ENCODE data around the gene NOTUM. TPM values are rescaled to one million over a fixed set of nuclear protein-coding genes. Genes with fewer than 3 reads are reported as not detected.

The NOTUM gene
- total and polyA plus RNA-seq, 2 donors (not counting 3 experiments of a cell fraction or from before 2014, with no cell fraction given) = not detected

DNA sequence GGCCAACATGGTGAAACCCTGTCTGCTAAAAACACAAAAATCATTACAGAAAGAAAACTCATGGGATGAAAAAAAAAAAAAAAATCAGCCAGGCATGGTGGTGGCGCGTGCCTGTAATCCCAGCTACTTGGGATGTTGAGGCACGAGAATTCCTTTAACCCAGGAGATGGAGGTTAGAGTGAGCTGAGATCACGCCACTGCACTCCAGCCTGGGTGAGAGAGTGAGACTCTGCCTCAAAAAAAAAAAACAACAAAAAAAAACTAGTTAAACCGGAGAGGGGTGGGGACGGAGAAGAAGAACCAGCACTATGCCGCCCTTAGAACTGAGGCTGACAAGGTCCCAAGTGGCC is 7.4 kb upstream of the NOTUM start:
- ChIA-PET CTCF (interaction anchor here (1.8 to 2.4 kb wide), 3 partner anchors 9 to 53 kb away, joined by 4 to 7 read pairs (median 6); no protein-coding TSS in a partner anchor), POLR2A (no interaction called here)
- Histone ChIP-seq H3K27ac (ENCODE audit: insufficient read depth, low read depth, low read length) (no peak overlapping the region), H4K20me1 (replicated peaks; ENCODE audit: control insufficient read depth, extremely low read depth, insufficient read depth, low read length) (no peaks in the 10 kb centered on the region), H3K4me3 (replicated peaks in 1 of 3; ENCODE audit: insufficient read depth in 1 of 3, low read depth in 1 of 3, low read length in 3 of 3) (no peak overlapping the region), H3K79me2 (ENCODE audit: control insufficient read depth, insufficient read depth, low read length) (no peaks in the 10 kb centered on the region), H3K4me2 (ENCODE audit: insufficient read depth, low read length) (no peak overlapping the region), H3K9me1 (replicated peaks; ENCODE audit: control insufficient read depth, extremely low read depth, insufficient read depth, low read length) (no peaks in the 10 kb centered on the region), H3K4me1 (ENCODE audit: control insufficient read depth, extremely low read depth, insufficient read depth, low read length) (no peaks in the 10 kb centered on the region), H3K9ac (replicated peaks; ENCODE audit: extremely low read depth, insufficient read depth, low read length) (no peak overlapping the region), H3K27me3 (ENCODE audit: control insufficient read depth in 2 of 2, insufficient read depth in 2 of 2, low read length in 2 of 2) (peaks cover 10% of the 10 kb centered on the region in 2 experiments), H2AFZ (ENCODE audit: low read depth, low read length) (no peak overlapping the region), H3K9me3 (replicated peaks; ENCODE audit: control insufficient read depth, insufficient read depth, low read length) (no peaks in the 10 kb centered on the region), H3K36me3 (ENCODE audit: control insufficient read depth in 2 of 2, extremely low read depth in 1 of 2, insufficient read depth in 2 of 2, low read length in 2 of 2) (no peaks in the 10 kb centered on the region)
- intact Hi-C loops (cut with micrococcal nuclease) = no loop called here
- dilution Hi-C loops (cut with MboI; ENCODE audit: extremely low pct_ligation_motif_present, low sequenced_read_pairs) = no loop called here
- FAIRE-seq = no peak
- TF ChIP-seq EZH2 (IDR thresholded peaks at IDR 0.05; ENCODE audit: borderline replicate concordance, low read depth, low read length, severe bottlenecking) (no peak), CTCF (IDR thresholded peaks at IDR 0.05; ENCODE audit: extremely low read depth in 1 of 2, insufficient read depth in 1 of 2, low read depth in 1 of 2, low read length in 2 of 2) (no peak), POLR2AphosphoS5 (IDR thresholded peaks at IDR 0.05; ENCODE audit: insufficient read depth, low read depth, low read length) (no peak), GATA2 (IDR thresholded peaks at IDR 0.05; ENCODE audit: insufficient read depth, insufficient read length, low read depth, low read length) (no peak)
- DNase-seq (ENCODE audit: low read depth, low spot score) = no peak
- BruUV-seq (replicated peaks) = no TSS peak

Measured in endothelial cell of umbilical vein (primary cell).